ENCODE data around the gene SSUH2. TPM values are rescaled to one million over a fixed set of nuclear protein-coding genes. Genes with fewer than 3 reads are reported as not detected.

The SSUH2 gene
- total and polyA plus RNA-seq, 2 of the 4 experiments (the other 2 are of a cell fraction) = 0.10 TPM; not detected in 1

GRCh38 chr3:8581806-8582445, 62.7 kb downstream of the SSUH2 start (continued):
- TF ChIP-seq RFX5 (IDR thresholded peaks at IDR 0.05; ENCODE audit: low read depth, low read length) = no peak

- peaks cover 12% of the 10 kb centered on the region for H3K9me1 ChIP-seq (ENCODE audit: insufficient read depth, low read length)
- H4K20me1 ChIP-seq (ENCODE audit: insufficient read depth, low read length) = peaks cover 8% of the 10 kb centered on the region
- no peak overlapping the region for H2BK5ac ChIP-seq (ENCODE audit: low read depth, low read length, poor library complexity, severe bottlenecking)
- ChIA-PET POLR2A (ENCODE audit: unreplicated experiment) (no interaction called here), CTCF (interaction anchor here (0.6 kb wide), 1 partner anchor 89 kb away, joined by 5 read pairs; no protein-coding TSS in a partner anchor)
- H2AFZ ChIP-seq (replicated peaks; ENCODE audit: low read length, poor library complexity) = no peak overlapping the region
- H3K4me2 ChIP-seq (ENCODE audit: low read depth, low read length) = no peak overlapping the region
- DNase-seq (no peak), ATAC-seq (ENCODE audit: low read depth) (no peak)
- in situ Hi-C loops (cut with MboI; ENCODE audit: low sequenced_read_pairs) = no loop called here
- no peak overlapping the region for H2BK15ac ChIP-seq (ENCODE audit: low read depth, low read length)
- no peaks in the 10 kb centered on the region for H3K27me3 ChIP-seq (ENCODE audit: control insufficient read depth, insufficient read depth, low read length)
- no peak overlapping the region for H3K9ac ChIP-seq (ENCODE audit: low read depth, low read length)
- peak overlapping the region; percentile 38; the same call in 1 of the 2 replicates for H3K4ac ChIP-seq (ENCODE audit: low read depth, low read length)
- H2BK20ac ChIP-seq (ENCODE audit: low read depth, low read length) = peak overlapping the region; percentile 55; the same call in 1 of the 2 replicates
- intact Hi-C loops (cut with micrococcal nuclease) = no loop called here
- peaks cover 18% of the 10 kb centered on the region for H3K4me1 ChIP-seq (ENCODE audit: control insufficient read depth, insufficient read depth, low read length)
- no peak overlapping the region for H3K56ac ChIP-seq (ENCODE audit: extremely low read depth, insufficient read depth, low read length)
- peak overlapping the region; percentile 46 for H3K18ac ChIP-seq (ENCODE audit: low read depth, low read length)
- H2BK120ac ChIP-seq (ENCODE audit: low read depth, low read length) = no peak overlapping the region; the same call in 1 of the 2 replicates
- H3K9me3 ChIP-seq (ENCODE audit: control insufficient read depth, insufficient read depth, low read length) = no peaks in the 10 kb centered on the region
- no peaks in the 10 kb centered on the region for H3K79me1 ChIP-seq (ENCODE audit: low read depth in 1 of 2, low read length in 2 of 2)
- no TSS peak for BruUV-seq (replicated peaks)
- dilution Hi-C loops (cut with HindIII; ENCODE audit: low sequenced_read_pairs, unreplicated experiment) = no loop called here
- no peak overlapping the region for H3K27ac ChIP-seq (ENCODE audit: insufficient read depth, low read length)
- H3K23ac ChIP-seq (ENCODE audit: low read depth, low read length) = no peak overlapping the region
- WGBS, 2 experiments (ENCODE audit: extremely low coverage in 2 of 2, insufficient read length in 1 of 2) = 100% methylated on average over 1 of the region's 3 CpGs; no CpG with 5 or more reads in 1 of the 2 experiments
- no peak overlapping the region for H2AK5ac ChIP-seq (ENCODE audit: low read depth, low read length)
- TF ChIP-seq MAFK (IDR thresholded peaks at IDR 0.05; ENCODE audit: low read depth, low read length) (no peak), POLR2A (IDR thresholded peaks at IDR 0.05; ENCODE audit: low read depth, low read length) (no peak), NFE2L2 (IDR thresholded peaks at IDR 0.05; ENCODE audit: low read depth, low read length) (no peak), SMC3 (IDR thresholded peaks at IDR 0.05; ENCODE audit: low read depth, low read length) (no peak), MAZ (IDR thresholded peaks at IDR 0.05; ENCODE audit: borderline replicate concordance, low read depth, low read length) (no peak), ELK1 (IDR thresholded peaks at IDR 0.05; ENCODE audit: borderline replicate concordance, low read depth, low read length) (no peak), MXI1 (IDR thresholded peaks at IDR 0.05; ENCODE audit: borderline replicate concordance, low read depth, low read length) (no peak), FOS (IDR thresholded peaks at IDR 0.05; ENCODE audit: low read depth, low read length) (no peak), RAD21 (IDR thresholded peaks at IDR 0.05; ENCODE audit: low read length) (no peak), CEBPB (IDR thresholded peaks at IDR 0.05; ENCODE audit: low read depth, low read length) (no peak), CTCF (conservative IDR thresholded peaks at IDR 0.05; ENCODE audit: low read depth, low read length) (no peak)
- no peaks in the 10 kb centered on the region for H3K36me3 ChIP-seq (ENCODE audit: control insufficient read depth, insufficient read depth, low read length)
- no peak overlapping the region for H3K14ac ChIP-seq (replicated peaks; ENCODE audit: low read depth, low read length)
- H4K5ac ChIP-seq (ENCODE audit: low read depth, low read length) = peak overlapping the region; percentile 44; the same call in 1 of the 2 replicates
- no peak overlapping the region for H4K91ac ChIP-seq (ENCODE audit: insufficient read depth, low read depth, low read length)
- H4K8ac ChIP-seq (ENCODE audit: low read depth in 2 of 2, low read length in 2 of 2) = no peak overlapping the region
- no peak overlapping the region for H3K4me3 ChIP-seq (ENCODE audit: insufficient read depth, low read depth, low read length)
- no peak overlapping the region for H2AK9ac ChIP-seq (replicated peaks; ENCODE audit: low read depth, low read length, poor library complexity)
These were observed 63.2 kb downstream of the SSUH2 start for GRCh38 chr3:8581373-8581772.
